HG03342 (cell line): ENCODE data around the gene UGT1A9.
A peak's percentile ranks its signal among the peaks of the same experiment; 100 is the strongest.
"Not testable (repeated sequence)": the region's sequence is repeated elsewhere in the genome, so short reads cannot be mapped to it uniquely, and the experiment has no call there.

Source experiments
- ATAC-seq: cut with Tn5 transposase; IDR thresholded peaks from one replicate; pipeline ENCODE4 v1.9.1; 2021; ENCODE audit warnings: mild to moderate bottlenecking, moderate library complexity; ENCODE audit not compliant: unreplicated experiment

UGT1A9 gene

DNA sequence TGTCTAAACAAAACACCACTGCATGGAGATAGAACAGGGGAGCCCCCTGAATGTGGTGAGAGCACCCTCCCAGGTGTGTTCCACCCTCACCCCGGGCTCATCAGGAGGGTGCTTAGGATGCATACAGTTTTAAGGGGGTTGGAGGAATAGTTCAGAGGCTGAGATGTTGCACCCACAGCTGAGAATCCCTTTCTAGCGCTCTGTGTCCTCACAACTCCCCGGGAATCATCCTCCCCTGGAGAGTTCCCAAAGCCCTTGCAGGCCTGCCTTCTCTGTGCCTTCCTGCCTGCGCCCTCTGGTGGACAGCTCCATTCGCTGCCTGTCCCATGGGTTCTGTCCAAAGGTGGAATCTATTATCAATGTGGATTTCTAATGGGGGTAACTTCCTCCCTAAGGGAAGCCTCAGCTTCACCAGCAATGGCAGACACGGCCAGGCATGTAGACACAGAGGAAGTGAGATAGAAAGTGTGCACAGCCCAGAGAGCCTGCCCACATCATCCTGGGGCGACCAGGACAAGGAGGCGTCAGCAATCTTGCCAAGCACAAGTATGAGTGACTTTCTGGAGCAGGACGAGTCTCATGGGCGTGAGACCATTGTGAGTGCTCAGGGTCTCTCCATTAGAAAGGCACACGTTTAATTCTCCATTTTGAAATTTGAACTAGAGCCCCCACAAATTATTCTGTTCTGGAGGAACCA, 39.8 kb downstream of the UGT1A9 start:
- peak; percentile 69 for ATAC-seq

GRCh38 chr2:233712611-233713261, 41.0 kb downstream of the UGT1A9 start, which contains the start of gene UGT1A5:
TSS of gene UGT1A5 (plus strand) at chr2:233712907. CDS start at chr2:233712992, 85 bp downstream.
- ATAC-seq: no peak

DNA sequence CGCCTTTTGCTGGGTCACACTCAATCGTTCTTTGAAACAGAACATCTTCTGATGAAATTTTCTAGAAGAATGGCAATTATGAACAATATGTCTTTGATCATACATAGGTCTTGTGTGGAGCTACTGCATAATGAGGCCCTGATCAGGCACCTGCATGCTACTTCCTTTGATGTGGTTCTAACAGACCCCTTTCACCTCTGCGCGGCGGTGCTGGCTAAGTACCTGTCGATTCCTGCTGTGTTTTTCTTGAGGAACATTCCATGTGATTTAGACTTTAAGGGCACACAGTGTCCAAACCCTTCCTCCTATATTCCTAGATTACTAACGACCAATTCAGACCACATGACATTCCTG, 41.5 kb downstream of the UGT1A9 start:
- ATAC-seq: no peak

DNA sequence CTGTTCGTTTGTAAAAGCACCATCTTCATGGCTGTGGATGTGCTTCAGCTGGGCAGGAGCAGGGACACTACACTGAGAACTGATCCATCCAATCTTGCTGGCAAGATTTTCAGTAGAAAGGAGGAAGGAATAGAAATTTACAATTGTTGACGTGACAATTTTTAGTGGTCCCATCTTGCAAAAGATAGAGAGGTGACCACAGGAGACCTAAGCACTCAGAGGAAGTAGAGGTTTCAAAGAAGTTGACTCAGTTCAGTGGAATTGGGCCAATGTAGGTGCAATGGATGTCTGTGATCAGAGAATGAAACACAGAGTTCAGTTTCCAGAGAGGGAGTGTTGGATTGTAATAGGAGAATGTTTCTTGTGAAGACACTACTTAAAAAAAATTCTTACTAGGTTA, 42.4 kb downstream of the UGT1A9 start:
- ATAC-seq: no peak

GRCh38 chr2:233718552-233718951, 46.9 kb downstream of the UGT1A9 start, which contains the start of gene UGT1A4:
TSS of gene UGT1A4 (plus strand) at chr2:233718736. CDS start at chr2:233718821, 85 bp downstream.
- ATAC-seq: no peak

GRCh38 chr2:233728723-233729301, 57.1 kb downstream of the UGT1A9 start, which contains the start of gene UGT1A3:
TSS of gene UGT1A3 (plus strand) at chr2:233729042. CDS start at chr2:233729127, 85 bp downstream.
- ATAC-seq: no peak

- ATAC-seq: not testable (repeated sequence)
Measured at GRCh38 chr2:233736868-233737653, 65.4 kb downstream of the UGT1A9 start.

DNA sequence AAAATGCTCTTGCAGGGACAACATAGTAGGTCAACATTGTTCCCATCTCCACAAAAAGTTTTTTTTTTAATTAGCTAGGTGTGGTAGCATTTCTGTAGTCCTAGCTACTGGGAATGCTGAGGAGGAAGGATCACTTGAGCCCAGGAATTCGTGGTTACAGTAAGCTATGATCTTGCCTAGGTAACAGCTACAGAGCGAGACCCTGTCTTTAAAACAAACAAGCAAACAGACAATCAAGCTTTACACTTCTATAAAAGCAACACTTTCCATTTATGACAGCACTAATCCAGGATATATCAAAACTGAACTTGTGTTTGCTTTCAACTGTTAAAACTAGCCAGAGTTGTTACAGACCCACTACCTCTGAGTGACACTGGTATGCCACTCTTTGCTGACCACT, 69.2 kb downstream of the UGT1A9 start:
- no peak for ATAC-seq

DNA sequence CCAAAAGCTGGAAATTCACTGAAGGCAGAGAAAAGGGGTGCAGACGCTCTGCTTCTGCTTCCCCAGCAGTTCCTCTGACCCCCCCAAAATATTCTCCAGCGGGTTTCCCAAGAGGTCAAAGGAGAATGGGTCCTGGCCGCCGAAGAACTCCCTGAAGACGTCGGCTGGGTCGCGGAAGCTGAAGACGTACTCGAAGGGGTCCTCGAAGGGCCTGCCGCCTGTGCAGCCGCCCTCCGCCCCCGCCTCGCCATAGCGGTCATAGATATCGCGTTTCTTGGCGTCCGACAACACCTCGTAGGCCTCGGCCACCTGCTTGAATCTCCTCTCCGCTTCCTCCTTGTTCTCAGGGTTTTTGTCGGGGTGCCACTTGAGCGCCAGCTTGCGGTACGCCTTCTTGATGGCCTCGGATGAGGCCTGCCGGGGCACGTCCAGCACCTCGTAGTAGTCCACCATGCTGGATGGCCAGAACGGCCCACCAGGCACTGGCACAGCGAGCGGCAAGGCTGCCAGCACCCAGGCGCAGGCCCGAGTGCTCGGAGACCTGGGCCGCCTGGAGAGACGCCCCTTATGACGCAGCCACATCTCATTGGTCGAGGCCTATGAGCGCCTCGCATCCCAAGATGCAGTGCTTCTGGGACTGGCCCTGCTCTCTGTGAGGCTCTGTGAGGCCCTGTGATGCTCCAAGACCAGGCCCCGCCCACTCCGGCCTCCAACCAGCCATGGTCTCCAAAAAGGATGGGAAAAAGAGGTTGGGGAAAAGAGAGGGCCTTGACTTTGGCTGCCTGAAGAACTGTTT, 72.0 kb downstream of the UGT1A9 start:
- no peak for ATAC-seq

- no peak for ATAC-seq
Measured at GRCh38 chr2:233745073-233745755, 73.5 kb downstream of the UGT1A9 start.

GRCh38 chr2:233745838-233746237, 74.1 kb downstream of the UGT1A9 start:
- ATAC-seq: not testable (repeated sequence)

GRCh38 chr2:233746475-233747282, 75.0 kb downstream of the UGT1A9 start:
- ATAC-seq: no peak

- no peak for ATAC-seq
Measured at GRCh38 chr2:233747283-233747544, 75.5 kb downstream of the UGT1A9 start.

- ATAC-seq: not testable (repeated sequence)
Measured at GRCh38 chr2:233750689-233751088, 79.0 kb downstream of the UGT1A9 start.

DNA sequence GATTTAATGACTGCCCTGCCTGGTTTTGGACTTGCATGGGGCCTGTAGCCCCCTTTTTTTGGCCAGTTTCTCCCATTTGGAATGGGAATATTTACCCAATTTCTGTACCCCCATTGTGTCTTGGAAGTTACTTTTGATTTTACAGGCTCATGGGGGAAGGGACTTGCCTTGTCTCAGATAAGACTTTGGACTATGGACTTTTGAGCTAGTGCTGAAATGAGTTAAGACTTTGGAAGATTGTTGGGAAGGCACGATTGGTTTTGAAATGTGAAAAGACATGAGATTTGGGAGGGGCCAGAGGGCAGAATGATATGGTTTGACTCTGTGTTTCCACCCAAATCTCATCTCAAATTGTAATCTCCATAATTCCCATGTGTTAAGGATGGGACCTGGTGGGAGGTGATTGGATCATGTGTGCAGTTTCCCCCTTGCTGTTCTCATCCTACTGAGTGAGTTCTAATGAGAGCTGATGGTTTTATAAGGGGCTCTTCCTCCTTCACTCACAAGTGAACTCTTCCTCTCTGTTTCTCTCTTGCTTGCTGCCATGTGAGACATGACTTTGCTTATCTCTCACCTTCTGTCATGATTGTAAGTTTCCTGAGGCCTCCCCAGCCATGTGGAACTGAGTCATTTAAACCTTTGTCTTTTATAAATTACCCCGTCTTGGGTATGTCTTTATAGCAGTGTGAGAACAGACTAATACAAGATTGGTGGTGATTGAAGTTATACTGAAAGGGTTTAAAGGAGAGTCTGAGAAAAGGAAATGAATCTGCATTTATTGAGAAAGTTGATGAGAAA, 79.7 kb downstream of the UGT1A9 start:
- not testable (repeated sequence) for ATAC-seq

DNA sequence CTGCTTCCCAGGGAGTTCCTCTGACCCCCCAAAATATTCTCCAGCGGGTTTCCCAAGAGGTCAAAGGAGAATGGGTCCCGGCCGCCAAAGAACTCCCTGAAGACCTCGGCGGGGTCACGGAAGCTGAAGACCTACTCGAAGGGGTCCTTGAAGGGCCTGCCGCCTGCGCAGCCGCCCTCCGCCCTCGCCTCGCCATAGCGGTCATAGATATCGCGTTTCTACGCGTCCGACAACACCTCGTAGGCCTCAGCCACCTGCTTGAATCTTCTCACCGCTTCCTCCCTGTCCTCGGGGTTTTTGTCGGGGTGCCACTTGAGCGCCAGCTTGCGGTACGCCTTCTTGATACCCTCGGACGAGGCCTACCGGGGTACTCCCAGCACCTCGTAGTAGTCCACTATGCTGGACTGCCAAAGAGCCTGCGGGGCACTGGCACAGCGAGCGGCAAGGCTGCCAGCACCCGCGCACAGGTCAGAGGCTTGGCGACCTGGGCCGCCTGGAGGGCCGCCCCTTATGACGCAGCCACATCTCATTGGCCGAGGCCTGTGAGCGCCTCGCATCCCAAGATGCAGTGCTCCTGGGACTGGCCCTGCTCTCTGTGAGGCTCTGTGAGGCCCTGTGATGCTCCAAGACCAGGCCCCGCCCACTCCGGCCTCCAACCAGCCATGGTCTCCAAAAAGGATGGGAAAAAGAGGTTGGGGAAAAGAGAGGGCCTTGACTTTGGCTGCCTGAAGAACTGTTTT, 83.3 kb downstream of the UGT1A9 start:
- ATAC-seq: no peak

DNA sequence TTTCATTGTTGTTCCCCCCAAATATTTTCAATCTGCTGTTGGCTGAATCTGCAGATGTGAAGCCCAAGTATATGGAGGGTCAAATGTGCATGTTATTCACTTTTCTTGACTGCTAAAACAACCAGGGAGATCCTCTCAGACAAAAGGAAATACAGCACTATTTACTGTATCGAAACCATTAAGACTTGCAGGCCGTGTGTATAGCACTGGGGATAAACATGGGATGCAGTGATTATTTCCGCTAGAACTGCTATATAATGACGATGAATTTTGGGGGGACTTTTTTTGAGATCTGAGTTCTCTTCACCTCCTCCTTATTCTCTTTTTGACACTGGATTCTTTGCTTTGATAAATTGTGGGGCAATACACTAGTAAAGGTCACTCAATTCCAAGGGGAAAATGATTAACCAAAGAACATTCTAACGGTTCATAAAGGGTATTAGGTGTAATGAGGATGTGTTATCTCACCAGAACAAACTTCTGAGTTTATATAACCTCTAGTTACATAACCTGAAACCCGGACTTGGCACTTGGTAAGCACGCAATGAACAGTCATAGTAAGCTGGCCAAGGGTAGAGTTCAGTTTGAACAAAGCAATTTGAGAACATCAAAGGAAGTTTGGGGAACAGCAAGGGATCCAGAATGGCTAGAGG, 84.9 kb downstream of the UGT1A9 start:
- no peak for ATAC-seq
